Astrocyte of the spinal cord (primary cell): Measurements from ENCODE around the gene SMIM7.

Source experiments
- DNase-seq: peaks from one replicate; pipeline ENCODE4 v3.0.0; 2011; ENCODE audit warnings: low read depth, low spot score
- H3K4me3 ChIP-seq: 2 replicates; pipeline ENCODE4 v1.5.1; 2011; ENCODE audit warnings: low read depth, mild to moderate bottlenecking, low read length, moderate library complexity
- in situ Hi-C: cut with HindIII; loops from 2 replicates; pipeline ENCODE4 v1.10.0; 2017; ENCODE audit warnings: low sequenced_read_pairs
- TF ChIP-seq, protein P1 (sequence below): IDR thresholded peaks from 2 replicates; pipeline ENCODE4 v1.5.1; 2012; ENCODE audit warnings: low read depth, mild to moderate bottlenecking, low read length, inconsistent platforms

Gene SMIM7

GRCh38 chr19:16659832-16660708 is at the start of gene SMIM7:
Gene SMIM7, minus strand, starts transcription at chr19:16660144. Its CDS starts 34 bp downstream, at chr19:16660110.
- DNase-seq = peak; percentile 99
- TF ChIP-seq, protein P1, sequence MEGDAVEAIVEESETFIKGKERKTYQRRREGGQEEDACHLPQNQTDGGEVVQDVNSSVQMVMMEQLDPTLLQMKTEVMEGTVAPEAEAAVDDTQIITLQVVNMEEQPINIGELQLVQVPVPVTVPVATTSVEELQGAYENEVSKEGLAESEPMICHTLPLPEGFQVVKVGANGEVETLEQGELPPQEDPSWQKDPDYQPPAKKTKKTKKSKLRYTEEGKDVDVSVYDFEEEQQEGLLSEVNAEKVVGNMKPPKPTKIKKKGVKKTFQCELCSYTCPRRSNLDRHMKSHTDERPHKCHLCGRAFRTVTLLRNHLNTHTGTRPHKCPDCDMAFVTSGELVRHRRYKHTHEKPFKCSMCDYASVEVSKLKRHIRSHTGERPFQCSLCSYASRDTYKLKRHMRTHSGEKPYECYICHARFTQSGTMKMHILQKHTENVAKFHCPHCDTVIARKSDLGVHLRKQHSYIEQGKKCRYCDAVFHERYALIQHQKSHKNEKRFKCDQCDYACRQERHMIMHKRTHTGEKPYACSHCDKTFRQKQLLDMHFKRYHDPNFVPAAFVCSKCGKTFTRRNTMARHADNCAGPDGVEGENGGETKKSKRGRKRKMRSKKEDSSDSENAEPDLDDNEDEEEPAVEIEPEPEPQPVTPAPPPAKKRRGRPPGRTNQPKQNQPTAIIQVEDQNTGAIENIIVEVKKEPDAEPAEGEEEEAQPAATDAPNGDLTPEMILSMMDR = peak; percentile 24
- peak within 1 kb of the TSS; percentile 91 for H3K4me3 ChIP-seq
- in situ Hi-C loops = no loop called here

- TF ChIP-seq, protein P1 = no peak
- in situ Hi-C loops = no loop called here
- no peak for DNase-seq
- H3K4me3 ChIP-seq = no peak overlapping the region
Observed at GRCh38 chr19:16703677-16704076, 43.7 kb upstream of the SMIM7 start.

DNA sequence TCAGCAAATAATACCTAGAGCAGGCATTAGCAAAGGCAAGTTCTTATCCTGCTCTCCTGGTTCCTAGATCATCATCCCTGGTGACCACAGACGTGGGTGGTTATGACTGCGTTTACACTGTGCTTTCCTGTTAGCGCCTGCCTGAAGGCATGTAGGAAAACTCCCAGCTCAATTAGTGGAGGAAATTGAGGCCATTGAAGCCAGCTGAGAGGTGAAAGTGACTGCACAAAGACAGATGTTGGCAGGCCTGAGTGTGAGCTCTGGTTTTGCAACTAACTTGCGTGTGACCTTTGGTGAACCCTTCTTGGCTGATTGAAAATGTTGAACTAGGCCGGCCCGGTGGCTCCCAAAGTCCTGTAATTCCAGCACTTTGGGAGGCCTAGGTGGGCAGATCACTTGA is 42.2 kb upstream of the SMIM7 start:
- DNase-seq = no peak

GRCh38 chr19:16698914-16699313 is 39.0 kb upstream of the SMIM7 start:
- in situ Hi-C loops = no loop called here
- no peak for DNase-seq
- no peak overlapping the region for H3K4me3 ChIP-seq
- TF ChIP-seq, protein P1 = no peak

More for the DNA sequence above, 42.2 kb upstream of the SMIM7 start:
- H3K4me3 ChIP-seq = no peak overlapping the region
- TF ChIP-seq, protein P1 = no peak
- in situ Hi-C loops = no loop called here

GRCh38 chr19:16688084-16688483 is 28.1 kb upstream of the SMIM7 start:
- DNase-seq = no peak
- TF ChIP-seq, protein P1 = no peak
- in situ Hi-C loops = no loop called here
- H3K4me3 ChIP-seq = no peak overlapping the region

DNA sequence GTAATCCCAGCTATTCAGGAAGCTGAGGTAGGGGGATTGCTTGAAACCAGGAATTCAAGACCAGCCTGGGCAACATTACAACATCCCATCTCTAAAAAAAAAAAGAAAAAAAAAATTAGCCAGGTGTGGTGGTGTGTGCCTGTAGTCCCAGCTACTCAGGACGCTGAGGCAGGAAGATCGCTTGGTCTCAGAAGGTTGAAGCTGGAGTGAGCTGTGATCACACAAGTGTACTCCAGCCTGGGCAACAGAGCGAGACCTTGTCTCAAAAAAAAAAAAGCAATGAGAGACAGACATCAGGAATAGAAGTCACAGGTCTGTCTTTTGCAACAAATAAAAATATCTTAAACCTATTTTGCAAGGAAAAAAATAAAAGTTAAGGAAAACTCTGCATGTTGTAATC is 24.3 kb upstream of the SMIM7 start:
- no peak overlapping the region for H3K4me3 ChIP-seq
- DNase-seq = no peak
- in situ Hi-C loops = no loop called here
- TF ChIP-seq, protein P1 = no peak
